Activated CD4-positive, alpha-beta T cell treated with anti-CD3 and anti-CD28 coated beads for 24 hours (primary cell): ENCODE data around the gene RBM47.
"Not testable (repeated sequence)": the region's sequence is repeated elsewhere in the genome, so short reads cannot be mapped to it uniquely, and the experiment has no call there.

Source experiments
- DNase-seq, 2 donors: peaks; one replicate each; pipeline ENCODE4 v3.0.0-alpha.2; 2020; ENCODE audit warnings: low read depth in 2 of 2

RBM47 gene

GRCh38 chr4:40407468-40407867 is 222.2 kb downstream of the RBM47 start:
- not testable (repeated sequence) for DNase-seq

- no peak for DNase-seq
These were observed 223.3 kb downstream of the RBM47 start for GRCh38 chr4:40406340-40406739.

- DNase-seq, result no peak
These were observed 224.5 kb downstream of the RBM47 start for GRCh38 chr4:40405193-40405592.

GRCh38 chr4:40403081-40403480 is 226.6 kb downstream of the RBM47 start:
- DNase-seq, result no peak

GRCh38 chr4:40402556-40402955 is 227.1 kb downstream of the RBM47 start:
- DNase-seq, result no peak

GRCh38 chr4:40401631-40402030 is 228.0 kb downstream of the RBM47 start:
- no peak for DNase-seq

- DNase-seq, result no peak
These were observed 228.6 kb downstream of the RBM47 start for GRCh38 chr4:40401096-40401495.

- DNase-seq, result no peak
These were observed 230.1 kb downstream of the RBM47 start for GRCh38 chr4:40399578-40399977.

GRCh38 chr4:40395908-40396793 is 233.5 kb downstream of the RBM47 start:
- DNase-seq, result no peak

- no peak for DNase-seq
These were observed 234.3 kb downstream of the RBM47 start for GRCh38 chr4:40395166-40395900.

- no peak for DNase-seq
These were observed 235.4 kb downstream of the RBM47 start for GRCh38 chr4:40394236-40394635.

- DNase-seq, result not testable (repeated sequence)
These were observed 237.4 kb downstream of the RBM47 start for GRCh38 chr4:40392241-40392640.

GRCh38 chr4:40389986-40390385 is 239.7 kb downstream of the RBM47 start:
- no peak for DNase-seq

- no peak for DNase-seq
These were observed 241.4 kb downstream of the RBM47 start for GRCh38 chr4:40388239-40388638.

- DNase-seq, result no peak
These were observed 249.0 kb downstream of the RBM47 start for GRCh38 chr4:40380647-40381046.

- DNase-seq, result no peak
These were observed 250.4 kb downstream of the RBM47 start for GRCh38 chr4:40379248-40379647.

GRCh38 chr4:40378619-40379018 is 251.0 kb downstream of the RBM47 start:
- no peak for DNase-seq

- DNase-seq, result no peak
These were observed 251.9 kb downstream of the RBM47 start for GRCh38 chr4:40377512-40378365.

- no peak for DNase-seq
These were observed 254.0 kb downstream of the RBM47 start for GRCh38 chr4:40375620-40376019.

- no peak for DNase-seq
These were observed 254.6 kb downstream of the RBM47 start for GRCh38 chr4:40375095-40375494.

- DNase-seq, result no peak
These were observed 256.0 kb downstream of the RBM47 start for GRCh38 chr4:40373636-40374035.
